Skeletal muscle tissue (tissue), 4 donors: ENCODE results near the gene TTC28. TPM values are rescaled to one million over a fixed set of nuclear protein-coding genes. Genes with fewer than 3 reads are reported as not detected.

Source experiments
- H3K27ac ChIP-seq: one replicate; pipeline ENCODE4 v1.7.0; 2013; ENCODE audit warnings: mild to moderate bottlenecking, low read depth, low read length, inconsistent platforms
- H3K27me3 ChIP-seq, 3 donors: one replicate each; pipeline ENCODE4 v1.7.0; 2013; ENCODE audit warnings: low read length in 3 of 3; ENCODE audit not compliant: control insufficient read depth in 3 of 3, insufficient read depth in 3 of 3
- H3K36me3 ChIP-seq, 3 donors: one replicate each; pipeline ENCODE4 v1.7.0; 2013; ENCODE audit warnings: low read length in 3 of 3; ENCODE audit not compliant: control insufficient read depth in 3 of 3, insufficient read depth in 3 of 3
- H3K4me1 ChIP-seq, 3 donors: one replicate each; pipeline ENCODE4 v1.7.0; 2013; ENCODE audit warnings: low read length in 3 of 3, mild to moderate bottlenecking in 3 of 3; ENCODE audit not compliant: control insufficient read depth in 3 of 3, insufficient read depth in 3 of 3
- H3K4me3 ChIP-seq, 3 donors: one replicate each; pipeline ENCODE4 v1.7.0; 2013; ENCODE audit warnings: low read length in 3 of 3
- H3K9ac ChIP-seq, 3 donors: one replicate each; pipeline ENCODE4 v1.7.0; 2013; ENCODE audit warnings: low read length in 3 of 3, mild to moderate bottlenecking in 3 of 3, moderate library complexity in 2 of 3, low read depth in 1 of 3
- H3K9me3 ChIP-seq, 3 donors: one replicate each; pipeline ENCODE4 v1.7.0; 2013; ENCODE audit warnings: low read length in 3 of 3; ENCODE audit not compliant: control insufficient read depth in 3 of 3
- total RNA-seq: library from RNA; depleted of rRNA; stranded (reverse); fragments of >200 nt; gene quantifications from one replicate; pipeline ENCODE4 v1.2.3, GENCODE V29; 2014
- donor health status: Osteomylitis.

TTC28 gene
- total RNA-seq, 1 donor from 2014 or later, result 27.1 TPM

- Histone ChIP-seq H3K27ac (no peak overlapping the region), H3K9ac (no peak overlapping the region), H3K4me1 (peaks cover 0 to 2% (median 0%) of the 10 kb centered on the region in 3 donors), H3K4me3 (no peak overlapping the region), H3K9me3 (no peaks in the 10 kb centered on the region), H3K27me3 (no peaks in the 10 kb centered on the region), H3K36me3 (no peaks in the 10 kb centered on the region)
Measured at GRCh38 chr22:28148816-28149465, 530.7 kb downstream of the TTC28 start.

GRCh38 chr22:28147401-28147800 is 532.2 kb downstream of the TTC28 start:
- Histone ChIP-seq H3K9me3 (no peaks in the 10 kb centered on the region), H3K36me3 (no peaks in the 10 kb centered on the region), H3K4me3 (no peak overlapping the region), H3K27me3 (no peaks in the 10 kb centered on the region), H3K9ac (no peak overlapping the region), H3K27ac (no peak overlapping the region), H3K4me1 (peaks cover 0 to 7% (median 4%) of the 10 kb centered on the region in 3 donors)

DNA sequence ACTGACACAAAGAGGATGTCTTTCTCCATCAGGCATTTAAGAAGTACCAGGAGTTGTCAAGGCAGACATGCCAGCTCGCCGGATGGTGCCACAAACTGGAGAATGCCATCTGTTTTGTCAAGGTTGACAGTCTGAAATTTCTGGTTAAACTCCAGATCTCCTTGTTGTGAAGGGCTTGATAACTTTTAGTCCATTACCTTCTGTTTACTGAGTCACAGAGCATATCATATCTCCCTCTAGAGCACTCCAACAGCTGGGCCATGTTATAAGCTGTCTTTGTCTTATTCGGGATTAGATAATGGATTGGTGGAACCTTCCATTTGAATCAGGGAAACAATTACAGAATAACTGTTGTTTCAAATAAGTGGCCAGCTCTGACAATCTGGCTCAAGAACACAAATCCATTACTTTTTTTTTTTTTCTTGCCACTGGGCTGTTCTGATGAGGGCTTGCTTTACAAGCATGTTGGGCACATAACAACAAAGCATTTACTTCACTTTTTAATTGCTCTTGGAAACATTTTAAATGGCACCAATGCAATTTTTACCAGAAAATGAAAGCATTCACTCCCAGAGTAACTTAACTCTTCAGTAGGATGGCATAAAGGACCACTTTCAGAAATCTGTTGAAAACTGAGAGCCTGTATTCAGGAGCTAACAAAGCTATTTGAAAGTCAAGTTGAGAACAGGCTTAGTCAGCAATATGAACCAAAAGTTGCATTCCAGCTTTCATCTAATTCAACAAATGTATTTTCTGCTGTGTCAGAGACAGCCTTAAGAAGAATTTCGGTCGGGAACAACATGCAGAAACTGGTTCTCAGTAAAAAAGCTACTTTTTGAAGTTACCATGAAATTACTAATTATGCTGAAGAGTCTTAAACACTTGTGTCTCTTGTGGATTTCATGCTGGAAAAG is 533.0 kb downstream of the TTC28 start:
- Histone ChIP-seq H3K4me1 (peaks cover 0 to 9% (median 4%) of the 10 kb centered on the region in 3 donors), H3K9me3 (no peaks in the 10 kb centered on the region), H3K36me3 (no peaks in the 10 kb centered on the region), H3K27ac (no peak overlapping the region), H3K4me3 (no peak overlapping the region), H3K9ac (no peak overlapping the region), H3K27me3 (no peaks in the 10 kb centered on the region)

GRCh38 chr22:28143961-28144745 is 535.5 kb downstream of the TTC28 start:
- Histone ChIP-seq H3K4me1 (peaks cover 0 to 11% (median 4%) of the 10 kb centered on the region in 3 donors), H3K9ac (no peak overlapping the region), H3K4me3 (no peak overlapping the region), H3K27me3 (no peaks in the 10 kb centered on the region), H3K36me3 (no peaks in the 10 kb centered on the region), H3K9me3 (no peaks in the 10 kb centered on the region), H3K27ac (no peak overlapping the region)

GRCh38 chr22:28143241-28143865 is 536.3 kb downstream of the TTC28 start:
- no peaks in the 10 kb centered on the region for H3K27me3 ChIP-seq
- peaks cover 0 to 11% (median 4%) of the 10 kb centered on the region in 3 donors for H3K4me1 ChIP-seq
- H3K9me3 ChIP-seq, result no peaks in the 10 kb centered on the region
- no peak overlapping the region for H3K4me3 ChIP-seq
- no peaks in the 10 kb centered on the region for H3K36me3 ChIP-seq
- H3K9ac ChIP-seq, result no peak overlapping the region
- no peak overlapping the region for H3K27ac ChIP-seq

DNA sequence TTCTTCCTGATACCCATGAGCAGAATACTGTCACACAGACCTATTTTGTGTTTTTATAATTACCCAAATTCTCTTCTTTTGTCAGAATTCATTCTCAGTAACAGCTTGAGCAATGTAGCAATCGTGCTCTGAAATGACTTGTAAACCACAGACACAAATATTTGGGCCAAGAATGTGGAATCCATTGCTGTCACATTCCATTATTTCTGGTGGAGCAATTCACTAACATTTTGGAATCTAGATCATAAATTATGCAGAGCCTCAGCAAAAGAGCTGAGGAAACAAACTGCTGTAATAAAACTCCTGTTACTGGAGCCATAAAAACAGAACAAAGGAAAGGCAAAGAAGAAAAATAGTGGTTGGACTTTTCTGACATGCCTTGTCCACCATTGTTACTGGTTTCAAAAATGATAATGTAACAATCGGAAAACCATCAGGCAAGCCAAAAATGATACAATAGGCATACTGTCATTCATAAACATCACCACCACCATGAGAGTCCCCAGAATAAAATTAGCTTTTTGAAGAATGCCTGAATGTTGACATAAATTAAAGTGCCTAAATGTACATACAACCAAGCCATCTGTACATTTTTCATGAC is 537.2 kb downstream of the TTC28 start:
- H3K27ac ChIP-seq, result no peak overlapping the region
- no peak overlapping the region for H3K9ac ChIP-seq
- peaks cover 0 to under 1% (median 0%) of the 10 kb centered on the region in 3 donors for H3K9me3 ChIP-seq
- peaks cover 0 to 11% (median 4%) of the 10 kb centered on the region in 3 donors for H3K4me1 ChIP-seq
- H3K36me3 ChIP-seq, result no peaks in the 10 kb centered on the region
- no peaks in the 10 kb centered on the region for H3K27me3 ChIP-seq
- H3K4me3 ChIP-seq, result no peak overlapping the region

- Histone ChIP-seq H3K27ac (no peak overlapping the region), H3K36me3 (no peaks in the 10 kb centered on the region), H3K27me3 (no peaks in the 10 kb centered on the region), H3K9me3 (peaks cover 0 to 6% (median 2%) of the 10 kb centered on the region in 3 donors), H3K9ac (no peak overlapping the region), H3K4me3 (no peak overlapping the region), H3K4me1 (peaks cover 0 to 11% (median 4%) of the 10 kb centered on the region in 3 donors)
Measured at GRCh38 chr22:28141614-28142013, 538.0 kb downstream of the TTC28 start.

- peaks cover 0 to 6% (median 2%) of the 10 kb centered on the region in 3 donors for H3K9me3 ChIP-seq
- no peak overlapping the region for H3K27ac ChIP-seq
- H3K9ac ChIP-seq, result no peak overlapping the region
- H3K36me3 ChIP-seq, result no peaks in the 10 kb centered on the region
- H3K27me3 ChIP-seq, result no peaks in the 10 kb centered on the region
- H3K4me3 ChIP-seq, result no peak overlapping the region
- peaks cover 0 to 11% (median 4%) of the 10 kb centered on the region in 3 donors for H3K4me1 ChIP-seq
Measured at GRCh38 chr22:28139961-28140360, 539.7 kb downstream of the TTC28 start.

- H3K4me1 ChIP-seq, result peaks cover 0 to 11% (median 4%) of the 10 kb centered on the region in 3 donors
- no peaks in the 10 kb centered on the region for H3K27me3 ChIP-seq
- no peak overlapping the region for H3K4me3 ChIP-seq
- H3K36me3 ChIP-seq, result no peaks in the 10 kb centered on the region
- no peak overlapping the region for H3K9ac ChIP-seq
- no peak overlapping the region for H3K27ac ChIP-seq
- peaks cover 0 to 6% (median 2%) of the 10 kb centered on the region in 3 donors for H3K9me3 ChIP-seq
Measured at GRCh38 chr22:28139516-28139915, 540.1 kb downstream of the TTC28 start.
